ENCODE measurements around the gene DUSP1.

GRCh38 chr5:172756764-172757393 lies 14.1 kb downstream of the DUSP1 start:
- TF ChIP-seq POLR2A (IDR thresholded peaks at IDR 0.05) = no peak
- TF ChIP-seq, protein P1, sequence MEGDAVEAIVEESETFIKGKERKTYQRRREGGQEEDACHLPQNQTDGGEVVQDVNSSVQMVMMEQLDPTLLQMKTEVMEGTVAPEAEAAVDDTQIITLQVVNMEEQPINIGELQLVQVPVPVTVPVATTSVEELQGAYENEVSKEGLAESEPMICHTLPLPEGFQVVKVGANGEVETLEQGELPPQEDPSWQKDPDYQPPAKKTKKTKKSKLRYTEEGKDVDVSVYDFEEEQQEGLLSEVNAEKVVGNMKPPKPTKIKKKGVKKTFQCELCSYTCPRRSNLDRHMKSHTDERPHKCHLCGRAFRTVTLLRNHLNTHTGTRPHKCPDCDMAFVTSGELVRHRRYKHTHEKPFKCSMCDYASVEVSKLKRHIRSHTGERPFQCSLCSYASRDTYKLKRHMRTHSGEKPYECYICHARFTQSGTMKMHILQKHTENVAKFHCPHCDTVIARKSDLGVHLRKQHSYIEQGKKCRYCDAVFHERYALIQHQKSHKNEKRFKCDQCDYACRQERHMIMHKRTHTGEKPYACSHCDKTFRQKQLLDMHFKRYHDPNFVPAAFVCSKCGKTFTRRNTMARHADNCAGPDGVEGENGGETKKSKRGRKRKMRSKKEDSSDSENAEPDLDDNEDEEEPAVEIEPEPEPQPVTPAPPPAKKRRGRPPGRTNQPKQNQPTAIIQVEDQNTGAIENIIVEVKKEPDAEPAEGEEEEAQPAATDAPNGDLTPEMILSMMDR (IDR thresholded peaks at IDR 0.05) = no peak
